Heart right ventricle (tissue), 16 donors: Measurements from ENCODE around the gene BORCS6. TPM values are rescaled to one million over a fixed set of nuclear protein-coding genes. Genes with fewer than 3 reads are reported as not detected.
"Not testable (repeated sequence)": the region's sequence is repeated elsewhere in the genome, so short reads cannot be mapped to it uniquely, and the experiment has no call there.

Experiments used
- ATAC-seq, 8 donors: fragments of 200-7000 bp; cut with Tn5 transposase; one replicate each; pipeline ENCODE4 v1.9.1; 2020; ENCODE audit warnings: mild to moderate bottlenecking in 8 of 8, moderate library complexity in 8 of 8, moderate number of reproducible peaks in 1 of 8
- DNase-seq, 2 donors: peaks; one replicate each; pipeline ENCODE4 v3.0.0-alpha.2; 2020
- H3K27ac ChIP-seq, 10 donors: fragments of 200-600 bp; sonication (generic) in 2 of 10; one replicate each; pipeline versions ENCODE4 v1.5.0 to v1.8.0; 2020 to 2022; ENCODE audit warnings: mild to moderate bottlenecking in 3 of 10
- H3K27me3 ChIP-seq, 7 donors: fragments of 200-600 bp; one replicate each; pipeline ENCODE4 v1.8.0; 2021 to 2022; ENCODE audit warnings: mild to moderate bottlenecking in 2 of 7
- H3K36me3 ChIP-seq, 9 donors: fragments of 200-600 bp; sonication (generic) in 1 of 9; one replicate each; pipeline versions ENCODE4 v1.5.0 to v1.8.0; 2020 to 2022; ENCODE audit warnings: mild to moderate bottlenecking in 2 of 9
- H3K4me1 ChIP-seq, 9 donors: fragments of 200-600 bp; sonication (generic) in 1 of 9; one replicate each; pipeline versions ENCODE4 v1.5.0 to v1.8.0; 2020 to 2022; ENCODE audit warnings: mild to moderate bottlenecking in 4 of 9
- H3K4me3 ChIP-seq, 10 donors: fragments of 200-600 bp; sonication (generic) in 2 of 10; one replicate each; pipeline versions ENCODE4 v1.5.0 to v1.8.0; 2020 to 2022; ENCODE audit warnings: mild to moderate bottlenecking in 7 of 10, moderate library complexity in 2 of 10
- H3K9me3 ChIP-seq, 11 donors: fragments of 200-600 bp in 10 of 11; sonication (generic) in 2 of 11; one replicate each; pipeline versions ENCODE4 v1.5.0 to v1.8.0; 2013 to 2022; ENCODE audit warnings: mild to moderate bottlenecking in 2 of 11, control low read depth in 1 of 11, moderate library complexity in 1 of 11
- CTCF ChIP-seq, 9 donors: fragments of 200-600 bp; sonication (generic) in 2 of 9; IDR thresholded peaks; one replicate each; pipeline versions ENCODE4 v1.5.0 to v1.8.0; 2021 to 2022; ENCODE audit warnings: antibody characterized with exemption in 9 of 9, mild to moderate bottlenecking in 5 of 9, moderate library complexity in 1 of 9
- WGBS, 2 donors: extraction: QIAGEN DNeasy Blood & Tissue Kit; methylation state at CpG; one replicate each; pipeline ENCODE4 v1.1.7; 2013; ENCODE audit warnings: inconsistent platforms in 1 of 2; 5-methylcytosine and 5-hydroxymethylcytosine counted together
- intact Hi-C, 10 donors: fragments of 100-400 bp; cut with DNase I; formaldehyde crosslinking; loops; one replicate each; pipeline versions ENCODE4 v1.11.1 to v1.14.2; 2022
- polyA plus RNA-seq, 2 donors: library from polyadenylated mRNA; stranded (reverse); fragments of 200-250 nt; gene quantifications; one replicate each; pipeline ENCODE4 v1.2.3, GENCODE V29; 2013
- total RNA-seq, 10 donors: library from RNA; stranded (reverse); fragmentation: NEBNext Ultra II Directional in 3 of 10; extraction: Animal tissue kit (Norgen Biotek cat#: 25700) in 3 of 10; gene quantifications; one replicate each; pipeline versions ENCODE4 v1.2.1 to v1.2.4, GENCODE V29; 2021 to 2023
- donor health status: Arrhythmogenic right ventricular cardiomyopathy.
- donor health status: ischemic (EF 13 %, LVEDD 7.1; RV severe dilation, severe dysfunction).
- donor health status: healthy with polysubstance abuse.
- donor health status: DM: no; HTN: yes; CAD: no.
- donor health status: DM: no; HTN: no; CAD: no.
- donor health status: ischemic (EF 25% LVEDD 6.9; RV normal size, moderate dysfunction).
- donor health status: ischemic (EF 25% LVEDD 5.7; RV mildly dilated, moderate dysfunction).
- donor health status: healthy.
- donor health status: DM: yes; HTN: yes; CAD: no.
- donor health status: Ischemic cardiomyopathy.
- donor health status: ischemic (EF 35%, LVEDD 5.7; RV mildly dilated, moderate dysfunction).
- donor health status: nonischemic (EF 11% LVEDD 7.7; RV severe dilation, severe dysfunction).
- donor health status: DM: yes; HTN: yes; CAD: no.
- donor health status: PGD.
- donor health status: ischemic (EF 29% LVEDD 5.4; RV normal size, mild dysfunction).
- donor health status: nonischemic (EF 23%, LVEDD 6.1; RV moderate dilation, normal function).

Gene BORCS6
- total and polyA plus RNA-seq, 12 donors: 4.2 to 13.8 (median 7.7) TPM

DNA sequence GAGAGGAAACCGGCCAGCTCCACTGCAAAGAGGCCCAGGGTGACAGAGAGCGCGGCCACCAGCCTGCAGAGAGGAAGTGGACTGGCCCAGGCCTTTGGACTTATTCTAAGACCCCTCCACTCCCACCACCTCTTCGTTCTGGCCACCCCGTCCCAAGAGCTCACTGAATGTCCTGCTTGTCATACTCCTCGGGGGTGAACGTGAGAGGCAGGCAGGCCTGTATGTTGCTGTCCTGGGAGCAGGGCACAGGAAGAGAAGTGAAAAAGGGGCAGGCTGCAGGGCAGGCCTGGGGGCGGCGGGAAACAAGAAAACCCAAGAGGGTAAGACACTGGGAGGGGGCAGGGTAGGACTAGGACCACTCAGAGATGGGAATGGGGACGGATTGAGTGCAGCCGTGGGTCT, 14.2 kb downstream of the BORCS6 start:
- Histone ChIP-seq H3K9me3 (no peaks in the 10 kb centered on the region), H3K4me1 (peaks cover 11 to 43% (median 27%) of the 10 kb centered on the region in 9 donors), H3K4me3 (peak overlapping the region; percentile 29 to 87 (median 71)), H3K27me3 (no peaks in the 10 kb centered on the region), H3K27ac (peak overlapping the region; percentile 62 to 93 (median 82)), H3K36me3 (no peaks in the 10 kb centered on the region)
- WGBS, 2 donors: 16 to 18% methylated on average over 11 of the region's 11 CpGs
- TF ChIP-seq CTCF (IDR thresholded peaks at IDR 0.05): no peak
- ATAC-seq (peak; percentile 3 to 25 (median 14)), DNase-seq (no peak)
- intact Hi-C loops: no loop called here

GRCh38 chr17:8173871-8174322, 16.1 kb downstream of the BORCS6 start:
- TF ChIP-seq CTCF (IDR thresholded peaks at IDR 0.05): no peak
- peaks cover 11 to 43% (median 27%) of the 10 kb centered on the region in 9 donors for H3K4me1 ChIP-seq
- H3K27me3 ChIP-seq: no peaks in the 10 kb centered on the region
- peak overlapping the region in 9 of 10 donors; percentile 14 to 55 (median 44) for H3K4me3 ChIP-seq
- ATAC-seq (no peak), DNase-seq (no peak)
- H3K27ac ChIP-seq: peak overlapping the region; percentile 83 to 98 (median 94)
- H3K36me3 ChIP-seq: no peaks in the 10 kb centered on the region
- H3K9me3 ChIP-seq: no peaks in the 10 kb centered on the region
- intact Hi-C loops: loop anchor here in 1 of 10 donors (1.0 kb wide), 1 partner anchor 10 kb away; no protein-coding TSS in a partner anchor
- 2% methylated on average over 14 of the region's 14 CpGs for WGBS, 2 donors

DNA sequence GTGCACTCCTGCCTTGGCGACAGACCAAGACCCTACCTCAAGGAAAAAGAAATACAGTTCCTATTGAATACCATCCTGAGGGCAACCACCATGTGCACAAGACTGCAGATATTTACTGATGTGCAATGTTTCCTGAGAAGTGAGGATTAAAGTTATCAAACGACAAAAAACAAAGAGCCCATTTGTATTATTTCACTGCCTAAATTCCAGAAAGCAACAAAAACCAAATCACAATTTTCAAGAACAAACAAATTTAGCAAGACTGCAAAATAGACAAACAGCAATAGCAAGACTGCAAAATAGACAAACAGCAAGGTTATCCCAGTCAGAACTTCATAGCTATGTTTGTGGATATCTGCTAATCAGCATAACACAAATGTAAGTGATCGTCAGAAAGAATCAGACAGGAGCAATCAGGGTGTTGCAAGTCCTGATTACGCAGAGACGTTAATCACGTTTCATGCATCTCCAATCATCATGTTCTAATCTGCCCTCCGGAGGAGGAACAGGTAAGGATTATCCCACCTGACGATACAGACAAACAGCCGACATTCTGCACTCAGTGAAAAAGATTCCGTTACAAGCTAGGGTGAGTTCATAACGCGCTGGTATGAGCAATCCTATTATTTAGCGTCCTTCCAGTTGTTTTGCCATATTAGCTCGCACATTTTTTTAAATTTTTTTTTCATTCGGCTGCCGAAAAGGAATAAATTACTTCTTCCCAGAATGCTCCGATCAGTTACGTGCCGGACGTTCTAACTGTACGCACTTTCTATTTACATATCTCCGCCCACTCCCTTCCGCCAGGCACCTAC, 16.7 kb downstream of the BORCS6 start:
- peaks cover 11 to 43% (median 27%) of the 10 kb centered on the region in 9 donors for H3K4me1 ChIP-seq
- DNase-seq (peak in 1 of 2 donors; percentile 88), ATAC-seq (peak; percentile 84 to 92 (median 88))
- TF ChIP-seq CTCF (IDR thresholded peaks at IDR 0.05): no peak
- H3K27ac ChIP-seq: peak overlapping the region; percentile 83 to 98 (median 94)
- peak overlapping the region in 9 of 10 donors; percentile 14 to 55 (median 44) for H3K4me3 ChIP-seq
- H3K36me3 ChIP-seq: no peaks in the 10 kb centered on the region
- no peaks in the 10 kb centered on the region for H3K27me3 ChIP-seq
- intact Hi-C loops: loop anchor here in 1 of 10 donors (1.0 kb wide), 1 partner anchor 9 kb away; no protein-coding TSS in a partner anchor
- H3K9me3 ChIP-seq: no peaks in the 10 kb centered on the region
- WGBS, 2 donors: 1% methylated on average over 23 of the region's 23 CpGs

- intact Hi-C loops, H3K36me3 ChIP-seq, H3K27me3 ChIP-seq, DNase-seq, H3K4me3 ChIP-seq, H3K9me3 ChIP-seq, H3K27ac ChIP-seq, ATAC-seq: not testable (repeated sequence)
- H3K4me1 ChIP-seq: peaks cover 0 to 25% (median 14%) of the 10 kb centered on the region in 9 donors
- WGBS, 2 donors: 89 to 93% methylated on average over 19 of the region's 19 CpGs
Observed at GRCh38 chr17:8170186-8170585, 19.8 kb downstream of the BORCS6 start.
